BJ (cell line): ENCODE results near the gene MYL10. TPM values are rescaled to one million over a fixed set of nuclear protein-coding genes. Genes with fewer than 3 reads are reported as not detected.

Source experiments
- CTCF ChIA-PET: fragments of 350-600 bp; formaldehyde crosslinking; extraction: SDS; loops from one replicate; lab custom pipeline; 2021; ENCODE audit warnings: antibody characterized with exemption, inconsistent platforms; lab: Yijun Ruan, JAX
- POLR2A ChIA-PET: fragments of 300-600 bp; sonication (Branson Sonifier 250); formaldehyde crosslinking; extraction: SDS; loops from one replicate; lab custom pipeline; 2021; ENCODE audit warnings: antibody characterized with exemption; lab: Charles Lee
- DNase-seq: peaks from one replicate; pipeline ENCODE4 v3.0.0-alpha.2; 2011; ENCODE audit warnings: low read depth
- H3K27me3 ChIP-seq: 2 replicates; pipeline ENCODE4 v1.6.0; 2011; ENCODE audit warnings: low read length; ENCODE audit not compliant: control insufficient read depth, insufficient read depth
- H3K36me3 ChIP-seq: 2 replicates; pipeline ENCODE4 v1.5.1; 2011; ENCODE audit warnings: low read length; ENCODE audit not compliant: control insufficient read depth, insufficient read depth
- H3K4me3 ChIP-seq: 2 replicates; pipeline ENCODE4 v1.5.1; 2011; ENCODE audit warnings: low read depth, mild to moderate bottlenecking, control low read depth, low read length
- polyA plus RNA-seq: library from polyadenylated mRNA; depleted of rRNA; stranded (reverse); fragments of >200 nt; gene quantifications from 2 replicates; pipeline ENCODE4 v1.2.3, GENCODE V29; 2011
- TF ChIP-seq, protein P1 (sequence below): IDR thresholded peaks from 2 replicates; pipeline ENCODE4 v1.5.1; 2011; ENCODE audit warnings: low read depth, mild to moderate bottlenecking, control low read depth, inconsistent platforms, low read length, moderate library complexity; ENCODE audit not compliant: insufficient read depth

The MYL10 gene
- polyA plus RNA-seq, 1 experiment, result 0.07 TPM

DNA sequence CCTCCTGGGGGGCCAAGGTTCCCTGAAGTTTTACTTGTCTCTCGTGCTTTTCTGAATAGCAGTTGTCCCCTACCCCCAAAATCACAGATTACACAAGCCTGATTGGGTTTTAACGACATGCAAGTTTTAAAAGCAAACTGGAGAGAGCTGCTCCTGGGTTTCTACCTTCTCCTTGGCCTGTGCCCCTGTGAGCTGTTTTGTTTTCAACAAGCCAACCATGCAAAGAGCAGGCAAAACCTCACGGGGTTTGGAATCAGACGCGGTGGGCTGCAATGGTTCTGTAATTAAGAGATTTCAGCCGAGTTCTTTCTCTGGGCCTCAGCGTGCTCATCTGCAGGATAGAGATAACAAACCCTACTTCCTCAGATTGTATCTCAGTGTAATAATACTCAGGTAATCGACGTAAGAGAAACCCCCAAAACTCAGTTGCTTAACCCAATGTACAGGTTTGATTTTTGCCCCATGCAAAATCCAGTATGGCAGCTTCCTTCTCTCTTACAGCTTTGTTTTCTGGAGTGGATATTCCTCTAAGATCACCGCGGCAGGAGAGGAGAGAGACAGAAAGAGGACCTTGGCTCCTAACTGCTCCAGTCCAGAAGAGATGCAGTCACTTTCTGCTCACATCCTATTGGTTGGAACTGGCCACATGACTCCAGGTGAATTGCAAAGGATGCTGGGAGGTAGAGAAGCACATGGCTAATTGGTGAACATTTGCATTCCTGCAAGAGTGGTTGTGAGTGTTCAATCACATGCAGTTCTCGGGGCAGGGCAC lies 42.0 kb downstream of the MYL10 start:
- no peak for DNase-seq
- no peaks in the 10 kb centered on the region for H3K27me3 ChIP-seq
- CTCF ChIA-PET, result interaction anchor here (0.9 to 1.4 kb wide), 5 partner anchors 10 to 102 kb away, joined by 3 to 5 read pairs (median 3); no protein-coding TSS in a partner anchor
- H3K36me3 ChIP-seq, result no peaks in the 10 kb centered on the region
- TF ChIP-seq, protein P1, sequence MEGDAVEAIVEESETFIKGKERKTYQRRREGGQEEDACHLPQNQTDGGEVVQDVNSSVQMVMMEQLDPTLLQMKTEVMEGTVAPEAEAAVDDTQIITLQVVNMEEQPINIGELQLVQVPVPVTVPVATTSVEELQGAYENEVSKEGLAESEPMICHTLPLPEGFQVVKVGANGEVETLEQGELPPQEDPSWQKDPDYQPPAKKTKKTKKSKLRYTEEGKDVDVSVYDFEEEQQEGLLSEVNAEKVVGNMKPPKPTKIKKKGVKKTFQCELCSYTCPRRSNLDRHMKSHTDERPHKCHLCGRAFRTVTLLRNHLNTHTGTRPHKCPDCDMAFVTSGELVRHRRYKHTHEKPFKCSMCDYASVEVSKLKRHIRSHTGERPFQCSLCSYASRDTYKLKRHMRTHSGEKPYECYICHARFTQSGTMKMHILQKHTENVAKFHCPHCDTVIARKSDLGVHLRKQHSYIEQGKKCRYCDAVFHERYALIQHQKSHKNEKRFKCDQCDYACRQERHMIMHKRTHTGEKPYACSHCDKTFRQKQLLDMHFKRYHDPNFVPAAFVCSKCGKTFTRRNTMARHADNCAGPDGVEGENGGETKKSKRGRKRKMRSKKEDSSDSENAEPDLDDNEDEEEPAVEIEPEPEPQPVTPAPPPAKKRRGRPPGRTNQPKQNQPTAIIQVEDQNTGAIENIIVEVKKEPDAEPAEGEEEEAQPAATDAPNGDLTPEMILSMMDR, result no peak
- no peak overlapping the region for H3K4me3 ChIP-seq
- POLR2A ChIA-PET, result no interaction called here

DNA sequence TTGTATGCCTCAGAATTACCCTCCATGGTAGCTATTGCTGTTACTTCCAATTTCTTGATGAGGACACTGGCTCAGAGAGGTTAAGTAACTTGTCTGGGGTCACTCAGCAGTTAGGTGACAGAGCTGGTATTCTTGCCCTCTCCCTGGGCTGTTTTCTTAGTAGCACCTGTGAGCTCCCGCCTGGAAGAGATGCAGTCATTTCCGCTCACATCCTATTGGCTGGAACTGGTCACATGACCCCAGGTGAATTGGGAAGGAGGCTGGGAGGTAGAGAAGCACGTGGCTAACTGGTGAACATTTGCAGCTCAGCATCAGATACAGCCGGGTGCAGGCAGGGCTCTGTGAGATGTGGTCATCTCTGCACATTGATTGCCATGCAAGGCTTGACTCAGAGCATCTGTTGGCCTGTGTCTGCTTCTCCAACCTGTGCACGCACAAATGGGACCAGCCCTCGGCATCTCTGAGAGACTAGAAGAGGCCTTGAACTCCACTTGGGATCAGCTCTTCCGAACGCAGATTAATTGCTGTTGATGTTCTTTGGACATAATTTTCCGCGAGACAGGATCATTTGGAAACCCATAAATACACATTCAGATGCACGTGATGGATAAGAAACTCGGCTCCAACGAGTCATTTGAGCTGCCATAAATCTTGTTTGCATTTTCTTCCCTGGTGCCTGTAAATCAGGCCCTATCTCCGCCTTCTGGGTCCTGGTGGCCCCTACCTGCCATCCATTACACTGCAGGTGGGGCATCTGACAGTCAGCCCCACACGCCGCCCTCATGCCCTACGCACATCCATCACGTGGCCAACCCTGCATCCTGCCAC lies 42.8 kb downstream of the MYL10 start:
- CTCF ChIA-PET, result interaction anchor here (1.0 to 1.4 kb wide), 2 partner anchors 15 to 46 kb away, joined by 3 to 5 read pairs; no protein-coding TSS in a partner anchor
- no peaks in the 10 kb centered on the region for H3K36me3 ChIP-seq
- no peak overlapping the region for H3K4me3 ChIP-seq
- DNase-seq, result no peak
- H3K27me3 ChIP-seq, result no peaks in the 10 kb centered on the region; the same call in 1 of the 2 replicates
- POLR2A ChIA-PET, result no interaction called here
- TF ChIP-seq, protein P1, result no peak

DNA sequence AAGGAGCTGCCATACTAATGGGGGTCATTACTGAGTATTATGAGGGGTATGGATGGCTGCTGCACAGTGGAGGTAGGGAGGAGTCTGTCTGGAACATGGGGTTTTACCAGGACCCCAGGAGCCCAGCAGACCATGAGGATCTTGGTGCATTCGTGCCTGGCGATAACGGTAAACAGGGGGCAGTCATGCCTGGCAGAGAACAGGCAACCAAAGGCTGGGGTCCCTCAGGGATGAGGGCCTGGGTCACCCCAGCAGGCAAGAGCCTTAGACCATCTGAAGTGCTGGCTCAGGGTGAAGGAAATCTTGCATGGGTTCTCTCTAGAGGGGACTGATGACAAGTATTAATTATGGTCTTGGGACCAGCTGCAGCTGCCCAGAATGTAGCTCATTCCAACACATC lies 46.1 kb downstream of the MYL10 start:
- TF ChIP-seq, protein P1, result no peak
- CTCF ChIA-PET, result no interaction called here
- no peak overlapping the region for H3K4me3 ChIP-seq

DNA sequence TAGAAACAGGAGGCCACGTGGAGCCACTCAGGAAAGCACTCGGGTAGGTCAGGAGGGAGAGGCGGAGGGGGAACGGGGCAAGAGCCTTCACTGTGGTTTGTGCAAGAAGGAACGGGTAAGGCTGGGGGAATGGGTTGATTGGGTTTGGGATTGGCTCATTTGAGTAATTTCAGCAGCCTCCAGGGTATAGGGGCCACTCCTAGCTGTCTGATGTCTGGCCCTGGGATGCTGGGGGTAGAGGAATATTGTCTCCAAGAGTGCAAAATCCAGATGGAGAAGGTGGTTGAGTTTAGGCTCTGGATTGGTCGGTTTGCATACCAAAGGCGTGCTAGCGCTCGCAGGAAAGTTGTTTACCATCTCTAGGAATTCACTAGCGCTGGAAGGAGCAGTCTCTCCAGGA lies 47.2 kb downstream of the MYL10 start:
- CTCF ChIA-PET, result interaction anchor here (1.3 kb wide), 1 partner anchor 21 kb away, joined by 7 read pairs; no protein-coding TSS in a partner anchor
- DNase-seq, result no peak
- TF ChIP-seq, protein P1, result no peak
- no peaks in the 10 kb centered on the region; the same call in 1 of the 2 replicates for H3K27me3 ChIP-seq
- POLR2A ChIA-PET, result no interaction called here
- H3K36me3 ChIP-seq, result no peaks in the 10 kb centered on the region
- H3K4me3 ChIP-seq, result no peak overlapping the region

More for the DNA sequence above, 46.1 kb downstream of the MYL10 start:
- Histone ChIP-seq H3K36me3 (no peaks in the 10 kb centered on the region), H3K27me3 (no peaks in the 10 kb centered on the region; the same call in 1 of the 2 replicates)
- POLR2A ChIA-PET, result no interaction called here
- DNase-seq, result no peak

DNA sequence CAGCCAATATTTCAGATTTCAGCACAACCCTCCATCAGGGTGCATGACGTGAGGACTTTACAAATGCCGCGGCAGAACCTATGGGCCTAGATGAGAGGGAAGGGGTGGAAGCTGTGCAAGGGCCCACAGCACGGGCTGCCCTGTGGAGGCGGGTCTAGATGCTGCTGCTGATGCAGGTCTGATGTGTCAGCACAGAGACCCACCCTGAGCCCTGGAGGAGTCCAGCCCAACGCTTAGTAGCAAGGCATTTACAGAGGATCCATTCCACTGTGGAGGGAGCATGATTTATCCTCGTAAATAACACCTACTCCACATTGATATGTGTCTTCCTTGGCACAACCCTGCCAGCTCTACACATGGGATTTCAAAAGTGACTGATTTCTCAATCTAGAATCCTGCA lies 48.5 kb downstream of the MYL10 start:
- Histone ChIP-seq H3K4me3 (no peak overlapping the region), H3K27me3 (no peaks in the 10 kb centered on the region; the same call in 1 of the 2 replicates), H3K36me3 (no peaks in the 10 kb centered on the region)
- TF ChIP-seq, protein P1, result no peak
- ChIA-PET POLR2A (no interaction called here), CTCF (interaction anchor here (1.3 kb wide), 1 partner anchor 22 kb away, joined by 7 read pairs; no protein-coding TSS in a partner anchor)
- no peak for DNase-seq
